Fibroblast of skin of scalp (primary cell): ENCODE measurements around the gene DNAJB4. TPM values are rescaled to one million over a fixed set of nuclear protein-coding genes. Genes with fewer than 3 reads are reported as not detected.
"Not testable (repeated sequence)": the region's sequence is repeated elsewhere in the genome, so short reads cannot be mapped to it uniquely, and the experiment has no call there.

Experiments used
- DNase-seq: peaks from one replicate; pipeline ENCODE4 v3.0.0-alpha.2; 2013
- polyA plus RNA-seq, 2 experiments: library from polyadenylated mRNA; unstranded; fragments of 120-200 nt; gene quantifications; one replicate each; pipeline ENCODE4 v1.2.1, GENCODE V29; 2013; ENCODE audit not compliant: insufficient read length in 2 of 2

DNAJB4 gene
- 48.0 TPM for polyA plus RNA-seq (2013, experiment 1 of 2; ENCODE audit: insufficient read length)
- 44.5 TPM for polyA plus RNA-seq (2013, experiment 2 of 2; ENCODE audit: insufficient read length)

- peak; percentile 98 for DNase-seq
Observed at GRCh38 chr1:78004719-78005447, at the start of gene DNAJB4. Gene DNAJB4 (plus strand): TSS chr1:78004939. CDS start chr1:78005111, 172 bp downstream.

- no peak for DNase-seq
Observed at GRCh38 chr1:77955709-77956108, 49.0 kb upstream of the DNAJB4 start.

- no peak for DNase-seq
Observed at GRCh38 chr1:77956464-77956863, 48.3 kb upstream of the DNAJB4 start.

- DNase-seq = no peak
Observed at GRCh38 chr1:77958391-77958790, 46.3 kb upstream of the DNAJB4 start.

GRCh38 chr1:77958850-77959249 lies 45.9 kb upstream of the DNAJB4 start:
- no peak for DNase-seq

- no peak for DNase-seq
Observed at GRCh38 chr1:77961392-77961791, 43.3 kb upstream of the DNAJB4 start.

- no peak for DNase-seq
Observed at GRCh38 chr1:77966291-77966690, 38.4 kb upstream of the DNAJB4 start.

- DNase-seq = peak; percentile 7
Observed at GRCh38 chr1:77970192-77970591, 34.5 kb upstream of the DNAJB4 start.

GRCh38 chr1:77972080-77972479 lies 32.7 kb upstream of the DNAJB4 start:
- no peak for DNase-seq

- DNase-seq = peak; percentile 32
Observed at GRCh38 chr1:77975386-77975785, 29.4 kb upstream of the DNAJB4 start.

- DNase-seq = no peak
Observed at GRCh38 chr1:77975907-77976306, 28.8 kb upstream of the DNAJB4 start.

GRCh38 chr1:77976433-77977076 lies 28.2 kb upstream of the DNAJB4 start:
- DNase-seq = no peak

GRCh38 chr1:77977989-77978292 lies 26.8 kb upstream of the DNAJB4 start:
- DNase-seq = no peak

GRCh38 chr1:77978293-77978968 lies 26.3 kb upstream of the DNAJB4 start:
- DNase-seq = peak; percentile 85

GRCh38 chr1:77978969-77979876 lies 25.5 kb upstream of the DNAJB4 start, which contains the start of gene FUBP1:
Gene FUBP1 (minus strand): TSS chr1:77979072. CDS start chr1:77979004, 68 bp downstream.
- peak; percentile 99 for DNase-seq

- not testable (repeated sequence) for DNase-seq
Observed at GRCh38 chr1:77983352-77983996, 21.3 kb upstream of the DNAJB4 start.

GRCh38 chr1:77983997-77984355 lies 20.8 kb upstream of the DNAJB4 start:
- no peak for DNase-seq

GRCh38 chr1:77984629-77985028 lies 20.1 kb upstream of the DNAJB4 start:
- no peak for DNase-seq

- DNase-seq = no peak
Observed at GRCh38 chr1:77986810-77987209, 17.9 kb upstream of the DNAJB4 start.

GRCh38 chr1:77987919-77988318 lies 16.8 kb upstream of the DNAJB4 start:
- DNase-seq = no peak

- no peak for DNase-seq
Observed at GRCh38 chr1:77989744-77990143, 15.0 kb upstream of the DNAJB4 start.

- no peak for DNase-seq
Observed at GRCh38 chr1:77990629-77991204, 14.0 kb upstream of the DNAJB4 start.
